ENCODE results near the gene DAZAP1. TPM values are rescaled to one million over a fixed set of nuclear protein-coding genes. Genes with fewer than 3 reads are reported as not detected.
"Not testable (repeated sequence)": the region's sequence is repeated elsewhere in the genome, so short reads cannot be mapped to it uniquely, and the experiment has no call there.

DAZAP1 gene
- total and polyA plus RNA-seq, 7 donors: 28.2 to 132 (median 51.1) TPM

- Histone ChIP-seq H3K4me3 (no peak overlapping the region), H3K36me3 (peaks cover 0 to 19% (median 0%) of the 10 kb centered on the region in 4 donors), H3K27ac (no peak overlapping the region), H3K9me3 (no peaks in the 10 kb centered on the region), H3K4me1 (peaks cover 0 to 45% (median 37%) of the 10 kb centered on the region in 4 donors), H3K27me3 (peaks cover 28 to 65% (median 48%) of the 10 kb centered on the region in 3 donors)
- 92 to 94% methylated on average over 26 of the region's 26 CpGs for WGBS, 2 donors
- no peak for DNase-seq
- intact Hi-C loops (cut with DNase I): no loop called here
- TF ChIP-seq EP300 (IDR thresholded peaks at IDR 0.05) (no peak), POLR2AphosphoS5 (IDR thresholded peaks at IDR 0.05) (no peak), CTCF (IDR thresholded peaks at IDR 0.05) (no peak)
Measured at GRCh38 chr19:1474765-1475351, 67.5 kb downstream of the DAZAP1 start.

- H3K4me3 ChIP-seq: no peak overlapping the region
- H3K9me3 ChIP-seq: no peaks in the 10 kb centered on the region
- DNase-seq: no peak
- H3K27ac ChIP-seq: no peak overlapping the region
- peaks cover 18 to 54% (median 37%) of the 10 kb centered on the region in 3 donors for H3K27me3 ChIP-seq
- H3K4me1 ChIP-seq: peaks cover 0 to 35% (median 27%) of the 10 kb centered on the region in 4 donors
- peaks cover 0 to 19% (median 0%) of the 10 kb centered on the region in 4 donors for H3K36me3 ChIP-seq
- TF ChIP-seq EP300 (IDR thresholded peaks at IDR 0.05): no peak
- no peak for TF ChIP-seq POLR2AphosphoS5 (IDR thresholded peaks at IDR 0.05)
- TF ChIP-seq POLR2A (IDR thresholded peaks at IDR 0.05): no peak
- TF ChIP-seq CTCF (IDR thresholded peaks at IDR 0.05): no peak
- 93 to 95% methylated on average over 31 of the region's 31 CpGs for WGBS, 2 donors
- intact Hi-C loops (cut with DNase I): no loop called here
Measured at GRCh38 chr19:1475751-1476437, 68.5 kb downstream of the DAZAP1 start.

- WGBS, 2 donors: 88 to 95% methylated on average over 9 of the region's 9 CpGs
- H3K4me3 ChIP-seq; DNase-seq; H3K27ac ChIP-seq; H3K9me3 ChIP-seq; intact Hi-C loops (cut with DNase I): not testable (repeated sequence)
- Histone ChIP-seq H3K27me3 (peaks cover 6 to 43% (median 26%) of the 10 kb centered on the region in 3 donors), H3K4me1 (peaks cover 0 to 23% (median 18%) of the 10 kb centered on the region in 4 donors), H3K36me3 (peaks cover 0 to 19% (median 0%) of the 10 kb centered on the region in 4 donors)
Measured at GRCh38 chr19:1477056-1477455, 69.7 kb downstream of the DAZAP1 start.

GRCh38 chr19:1478934-1479707, 71.7 kb downstream of the DAZAP1 start, which contains the start of gene C19orf25:
TSS of gene C19orf25 (minus strand) at chr19:1479215. CDS start at chr19:1478903, 312 bp downstream.
- H3K4me3 ChIP-seq: peak within 1 kb of the TSS; percentile 77 to 99 (median 88)
- intact Hi-C loops (cut with DNase I): no loop called here
- WGBS, 2 donors: 1% methylated on average over 71 of the region's 71 CpGs
- H3K4me1 ChIP-seq: peaks cover 0 to 22% (median 15%) of the 10 kb centered on the region in 4 donors
- no peaks in the 10 kb centered on the region for H3K9me3 ChIP-seq
- H3K27me3 ChIP-seq: peaks cover 0 to 22% (median 5%) of the 10 kb centered on the region in 3 donors
- TF ChIP-seq POLR2AphosphoS5 (IDR thresholded peaks at IDR 0.05) (peak; percentile 78 to 91 (median 86)), EP300 (IDR thresholded peaks at IDR 0.05) (peak in 1 of 4 donors; percentile 6), CTCF (IDR thresholded peaks at IDR 0.05) (no peak), POLR2A (IDR thresholded peaks at IDR 0.05) (peak; percentile 27 to 60)
- DNase-seq: peak; percentile 97
- H3K27ac ChIP-seq: peak within 1 kb of the TSS; percentile 67 to 77 (median 72)
- peaks cover 0 to 19% (median 0%) of the 10 kb centered on the region in 4 donors for H3K36me3 ChIP-seq
